HG02970 (cell line): ENCODE data around the gene L3MBTL2.
"Not testable (repeated sequence)": the region's sequence is repeated elsewhere in the genome, so short reads cannot be mapped to it uniquely, and the experiment has no call there.

Source experiments
- ATAC-seq: cut with Tn5 transposase; IDR thresholded peaks from one replicate; pipeline ENCODE4 v1.9.1; 2021; ENCODE audit warnings: mild to moderate bottlenecking, moderate library complexity, moderate number of reproducible peaks; ENCODE audit not compliant: unreplicated experiment, low FRiP score

The L3MBTL2 gene

GRCh38 chr22:41239443-41240128 lies 34.5 kb downstream of the L3MBTL2 start:
- no peak for ATAC-seq

- no peak for ATAC-seq
These were observed 35.4 kb downstream of the L3MBTL2 start, which contains the start of gene CHADL for GRCh38 chr22:41240377-41241132. CHADL (minus strand) TSS chr22:41240931; CDS start chr22:41240881, 50 bp downstream.

- ATAC-seq = no peak
These were observed 36.1 kb downstream of the L3MBTL2 start for GRCh38 chr22:41241133-41241676.

GRCh38 chr22:41242396-41243117 lies 37.4 kb downstream of the L3MBTL2 start:
- ATAC-seq = no peak

- ATAC-seq = no peak
These were observed 38.2 kb downstream of the L3MBTL2 start for GRCh38 chr22:41243361-41243760.

GRCh38 chr22:41245917-41246499 lies 40.9 kb downstream of the L3MBTL2 start:
- ATAC-seq = no peak

- no peak for ATAC-seq
These were observed 42.6 kb downstream of the L3MBTL2 start for GRCh38 chr22:41247703-41248102.

GRCh38 chr22:41248314-41248713 lies 43.2 kb downstream of the L3MBTL2 start:
- no peak for ATAC-seq

- ATAC-seq = no peak
These were observed 43.6 kb downstream of the L3MBTL2 start for GRCh38 chr22:41248758-41249157.

GRCh38 chr22:41249442-41249841 lies 44.3 kb downstream of the L3MBTL2 start:
- ATAC-seq = no peak

GRCh38 chr22:41250127-41250526 lies 45.0 kb downstream of the L3MBTL2 start:
- no peak for ATAC-seq

- ATAC-seq = no peak
These were observed 47.3 kb downstream of the L3MBTL2 start for GRCh38 chr22:41252365-41252764.

GRCh38 chr22:41254230-41254629 lies 49.1 kb downstream of the L3MBTL2 start:
- no peak for ATAC-seq

- ATAC-seq = no peak
These were observed 51.4 kb downstream of the L3MBTL2 start for GRCh38 chr22:41256254-41257253.

GRCh38 chr22:41257696-41258095 lies 52.6 kb downstream of the L3MBTL2 start:
- ATAC-seq = no peak

- not testable (repeated sequence) for ATAC-seq
These were observed 54.6 kb downstream of the L3MBTL2 start for GRCh38 chr22:41259756-41260155.

- no peak for ATAC-seq
These were observed 55.8 kb downstream of the L3MBTL2 start for GRCh38 chr22:41260871-41261270.

GRCh38 chr22:41261541-41262249 lies 56.6 kb downstream of the L3MBTL2 start:
- no peak for ATAC-seq
